Suprapubic skin (tissue), 4 donors: ENCODE data around the gene CYB561D1. TPM values are rescaled to one million over a fixed set of nuclear protein-coding genes. Genes with fewer than 3 reads are reported as not detected.

Experiments
- DNase-seq, 2 donors: peaks; one replicate each; pipeline ENCODE4 v3.0.0-alpha.2; 2019; ENCODE audit warnings: low spot score in 2 of 2
- H3K27ac ChIP-seq: fragments of 200-600 bp; sonication (generic); one replicate; pipeline ENCODE4 v1.5.1; 2019
- H3K27me3 ChIP-seq: fragments of 200-600 bp; sonication (generic); one replicate; pipeline ENCODE4 v1.5.1; 2019
- H3K36me3 ChIP-seq: fragments of 200-600 bp; sonication (generic); one replicate; pipeline ENCODE4 v1.5.1; 2019
- H3K4me1 ChIP-seq: fragments of 200-600 bp; sonication (generic); one replicate; pipeline ENCODE4 v1.5.1; 2019
- H3K4me3 ChIP-seq: fragments of 200-600 bp; sonication (generic); one replicate; pipeline ENCODE4 v1.5.1; 2019; ENCODE audit warnings: mild to moderate bottlenecking
- H3K9me3 ChIP-seq: fragments of 200-600 bp; sonication (generic); one replicate; pipeline ENCODE4 v1.5.1; 2019
- EP300 ChIP-seq: sonication (generic); formaldehyde crosslinking; IDR thresholded peaks from one replicate; pipeline ENCODE4 v1.6.1; 2017; ENCODE audit warnings: antibody characterized with exemption
- POLR2A ChIP-seq, 2 donors: fragments of 450-650 bp; IDR thresholded peaks; one replicate each; pipeline ENCODE4 v1.6.1; 2017; ENCODE audit warnings: antibody characterized with exemption in 2 of 2, mild to moderate bottlenecking in 2 of 2, moderate library complexity in 2 of 2
- POLR2AphosphoS5 ChIP-seq, 3 donors: sonication (generic); formaldehyde crosslinking; IDR thresholded peaks; one replicate each; pipeline ENCODE4 v1.6.1; 2017; ENCODE audit warnings: antibody characterized with exemption in 3 of 3
- WGBS: methylation state at CpG from one replicate; pipeline ENCODE4 v1.1.5; 2018; 5-methylcytosine and 5-hydroxymethylcytosine counted together
- total RNA-seq, 4 donors: library from RNA; depleted of rRNA; stranded (reverse); fragments of >200 nt; gene quantifications; one replicate each; pipeline ENCODE4 v1.1.0, GENCODE V29; 2016
- TF ChIP-seq, protein P1 (sequence below), 2 donors: fragments of 200-600 bp in 1 of 2; fragments of 450-650 bp in 1 of 2; sonication (generic) in 1 of 2; IDR thresholded peaks; one replicate each; pipeline ENCODE4 v1.5.1; 2016 to 2019; ENCODE audit warnings: antibody characterized with exemption in 2 of 2, mild to moderate bottlenecking in 1 of 2, moderate library complexity in 1 of 2

Gene CYB561D1
- total RNA-seq, 4 donors from 2014 or later, result 12.3 to 27.4 (median 24.7) TPM

GRCh38 chr1:109527846-109528695 is 34.2 kb downstream of the CYB561D1 start:
- peaks cover 4% of the 10 kb centered on the region for H3K27me3 ChIP-seq
- 85% methylated on average over 6 of the region's 9 CpGs for WGBS
- TF ChIP-seq POLR2A (IDR thresholded peaks at IDR 0.05), result no peak
- no peak for TF ChIP-seq POLR2AphosphoS5 (IDR thresholded peaks at IDR 0.05)
- TF ChIP-seq EP300, result no peak
- TF ChIP-seq, protein P1, sequence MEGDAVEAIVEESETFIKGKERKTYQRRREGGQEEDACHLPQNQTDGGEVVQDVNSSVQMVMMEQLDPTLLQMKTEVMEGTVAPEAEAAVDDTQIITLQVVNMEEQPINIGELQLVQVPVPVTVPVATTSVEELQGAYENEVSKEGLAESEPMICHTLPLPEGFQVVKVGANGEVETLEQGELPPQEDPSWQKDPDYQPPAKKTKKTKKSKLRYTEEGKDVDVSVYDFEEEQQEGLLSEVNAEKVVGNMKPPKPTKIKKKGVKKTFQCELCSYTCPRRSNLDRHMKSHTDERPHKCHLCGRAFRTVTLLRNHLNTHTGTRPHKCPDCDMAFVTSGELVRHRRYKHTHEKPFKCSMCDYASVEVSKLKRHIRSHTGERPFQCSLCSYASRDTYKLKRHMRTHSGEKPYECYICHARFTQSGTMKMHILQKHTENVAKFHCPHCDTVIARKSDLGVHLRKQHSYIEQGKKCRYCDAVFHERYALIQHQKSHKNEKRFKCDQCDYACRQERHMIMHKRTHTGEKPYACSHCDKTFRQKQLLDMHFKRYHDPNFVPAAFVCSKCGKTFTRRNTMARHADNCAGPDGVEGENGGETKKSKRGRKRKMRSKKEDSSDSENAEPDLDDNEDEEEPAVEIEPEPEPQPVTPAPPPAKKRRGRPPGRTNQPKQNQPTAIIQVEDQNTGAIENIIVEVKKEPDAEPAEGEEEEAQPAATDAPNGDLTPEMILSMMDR (IDR thresholded peaks at IDR 0.05), result no peak
- no peaks in the 10 kb centered on the region for H3K9me3 ChIP-seq
- H3K4me3 ChIP-seq, result no peak overlapping the region
- DNase-seq, result no peak
- H3K27ac ChIP-seq, result no peak overlapping the region
- H3K4me1 ChIP-seq, result peaks cover 12% of the 10 kb centered on the region
- H3K36me3 ChIP-seq, result no peaks in the 10 kb centered on the region

DNA sequence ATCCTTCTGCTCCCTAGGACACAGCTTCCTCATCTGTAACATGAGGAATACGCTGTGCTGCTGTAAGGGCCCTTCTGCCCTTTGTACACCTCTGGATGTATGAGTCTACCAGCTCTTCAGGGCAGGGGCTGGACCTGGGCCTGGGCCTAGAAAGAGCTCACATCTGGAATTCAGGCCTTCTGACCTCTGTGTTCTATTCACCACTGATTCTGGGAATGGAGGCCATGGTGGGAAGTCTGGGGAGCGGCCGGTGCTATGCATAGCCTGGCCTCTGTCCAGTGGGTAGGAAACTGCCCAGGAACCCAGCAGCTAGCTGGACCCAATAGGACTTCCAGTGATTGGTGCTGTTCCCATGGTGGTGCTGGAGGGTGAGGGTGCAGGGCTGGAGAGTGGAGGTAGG is 34.8 kb downstream of the CYB561D1 start:
- H3K4me1 ChIP-seq, result peaks cover 12% of the 10 kb centered on the region
- no peak overlapping the region for H3K4me3 ChIP-seq
- H3K27ac ChIP-seq, result no peak overlapping the region
- 87% methylated on average over 3 of the region's 3 CpGs for WGBS
- peaks cover 4% of the 10 kb centered on the region for H3K27me3 ChIP-seq
- no peak for TF ChIP-seq POLR2A (IDR thresholded peaks at IDR 0.05)
- TF ChIP-seq, protein P1 (IDR thresholded peaks at IDR 0.05), result no peak
- no peak for TF ChIP-seq POLR2AphosphoS5 (IDR thresholded peaks at IDR 0.05)
- no peak for TF ChIP-seq EP300
- DNase-seq, result no peak
- H3K36me3 ChIP-seq, result no peaks in the 10 kb centered on the region
- no peaks in the 10 kb centered on the region for H3K9me3 ChIP-seq

GRCh38 chr1:109529881-109530456 is 36.1 kb downstream of the CYB561D1 start:
- Histone ChIP-seq H3K4me3 (no peak overlapping the region), H3K36me3 (no peaks in the 10 kb centered on the region), H3K27ac (no peak overlapping the region), H3K4me1 (peaks cover 12% of the 10 kb centered on the region), H3K27me3 (peaks cover 4% of the 10 kb centered on the region), H3K9me3 (no peaks in the 10 kb centered on the region)
- TF ChIP-seq POLR2AphosphoS5 (IDR thresholded peaks at IDR 0.05), result no peak
- TF ChIP-seq, protein P1 (IDR thresholded peaks at IDR 0.05), result no peak
- no peak for TF ChIP-seq EP300
- no peak for TF ChIP-seq POLR2A (IDR thresholded peaks at IDR 0.05)
- no peak for DNase-seq
- 60% methylated on average over 6 of the region's 8 CpGs for WGBS

DNA sequence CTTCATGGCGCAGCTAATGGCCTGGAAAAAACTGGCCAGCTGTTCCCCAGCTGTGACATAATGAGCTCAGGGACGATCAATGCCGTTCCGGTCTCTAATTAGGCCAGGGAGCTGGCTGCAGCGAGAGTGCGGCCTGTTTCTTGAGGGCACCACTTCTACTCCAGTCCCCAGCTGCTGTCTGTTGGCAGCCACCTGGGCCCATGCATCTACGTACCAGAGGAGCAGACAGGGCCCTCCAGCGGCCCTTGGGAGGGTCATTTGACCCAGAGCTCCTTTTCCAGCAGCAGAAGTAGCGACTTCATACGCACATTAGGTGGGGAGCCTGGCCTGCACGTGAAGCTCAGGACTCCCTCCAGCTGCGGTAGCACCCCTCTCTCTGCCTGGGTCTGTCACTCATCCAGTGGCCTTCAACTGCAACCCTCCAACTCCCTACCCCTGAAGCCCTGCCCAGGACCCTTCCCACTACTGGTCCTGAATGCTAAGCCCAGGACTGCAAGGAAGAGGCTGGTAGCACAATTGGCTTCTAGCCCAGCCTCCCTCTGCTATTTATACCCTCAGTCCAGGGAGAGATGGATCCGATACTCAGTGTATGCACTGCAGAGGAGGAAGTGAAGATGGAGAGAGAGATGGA is 36.7 kb downstream of the CYB561D1 start:
- Histone ChIP-seq H3K27ac (no peak overlapping the region), H3K27me3 (peaks cover 4% of the 10 kb centered on the region), H3K4me1 (peaks cover 12% of the 10 kb centered on the region), H3K9me3 (no peaks in the 10 kb centered on the region), H3K36me3 (no peaks in the 10 kb centered on the region), H3K4me3 (no peak overlapping the region)
- TF ChIP-seq EP300, result no peak
- TF ChIP-seq, protein P1 (IDR thresholded peaks at IDR 0.05), result no peak
- WGBS, result 51% methylated on average over 8 of the region's 13 CpGs
- DNase-seq, result no peak

GRCh38 chr1:109531380-109531779 is 37.5 kb downstream of the CYB561D1 start:
- no peak for DNase-seq
- no peaks in the 10 kb centered on the region for H3K36me3 ChIP-seq
- peaks cover 16% of the 10 kb centered on the region for H3K4me1 ChIP-seq
- no peaks in the 10 kb centered on the region for H3K27me3 ChIP-seq
- no peak overlapping the region for H3K4me3 ChIP-seq
- no peak overlapping the region for H3K27ac ChIP-seq
- TF ChIP-seq POLR2AphosphoS5 (IDR thresholded peaks at IDR 0.05) (no peak), EP300 (no peak), POLR2A (IDR thresholded peaks at IDR 0.05) (no peak)
- TF ChIP-seq, protein P1 (IDR thresholded peaks at IDR 0.05), result no peak
- WGBS, result 87% methylated on average over 4 of the region's 4 CpGs
- H3K9me3 ChIP-seq, result no peaks in the 10 kb centered on the region
